SK-N-SH (cell line): ENCODE results near the gene TMEM198.

ENCODE experiments used
- CTCF ChIP-seq: fragments of 200-600 bp; sonication (generic); IDR thresholded peaks from 2 replicates; pipeline ENCODE4 v1.6.1; 2017; ENCODE audit warnings: antibody characterized with exemption, mild to moderate bottlenecking, moderate library complexity
- PBX3 ChIP-seq: IDR thresholded peaks from 2 replicates; pipeline ENCODE4; 2012

GRCh38 chr2:219516888-219517287 is 26.9 kb upstream of the TMEM198 start:
- TF ChIP-seq PBX3 (no peak), CTCF (no peak)
